ENCODE results near the gene ACP1.

The ACP1 gene

GRCh38 chr2:288758-289361 lies 24.1 kb downstream of the ACP1 start:
- H3K4me3 ChIP-seq (ENCODE audit: low read depth, low read length): peak overlapping the region; percentile 59
- TF ChIP-seq CTCF (conservative IDR thresholded peaks at IDR 0.05; ENCODE audit: low read depth, low read length): no peak
- DNase-seq (ENCODE audit: low read depth): no peak

GRCh38 chr2:289362-290089 lies 24.8 kb downstream of the ACP1 start:
- H3K4me3 ChIP-seq (ENCODE audit: low read depth, low read length): peak overlapping the region; percentile 59
- peak; percentile 18 for DNase-seq (ENCODE audit: low read depth)
- no peak for TF ChIP-seq CTCF (conservative IDR thresholded peaks at IDR 0.05; ENCODE audit: low read depth, low read length)

DNA sequence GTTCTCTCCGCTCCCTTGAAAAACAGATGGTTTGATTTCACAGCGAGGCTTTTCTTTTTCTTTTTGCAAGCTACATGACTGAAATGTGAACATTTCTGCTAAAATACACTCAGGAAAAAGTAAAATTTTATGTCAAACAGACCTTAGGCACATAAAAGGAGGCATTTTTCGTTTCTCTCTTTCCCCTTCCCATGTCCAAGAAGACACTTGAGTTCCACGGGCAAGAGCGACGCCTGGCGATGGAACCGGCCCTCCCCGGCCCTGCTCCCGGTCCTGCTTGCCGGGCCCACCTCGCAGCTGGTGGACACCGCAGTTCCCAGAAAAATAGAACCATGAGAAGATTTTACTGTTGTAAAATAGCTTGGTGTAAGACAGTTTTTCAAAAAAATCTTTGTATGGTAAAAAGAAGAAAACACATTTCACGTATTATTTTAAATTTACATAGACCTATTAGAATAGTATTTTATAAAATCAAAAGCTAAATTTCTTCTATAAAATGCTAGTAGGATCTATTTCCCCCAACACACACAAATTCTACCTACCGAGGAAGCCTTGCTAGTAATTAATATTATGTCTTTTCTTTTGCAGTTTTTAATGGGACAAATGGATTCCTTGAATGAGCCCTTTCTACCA lies 25.5 kb downstream of the ACP1 start:
- DNase-seq (ENCODE audit: low read depth): peak; percentile 89
- H3K4me3 ChIP-seq (ENCODE audit: low read depth, low read length): peak overlapping the region; percentile 59
- peak; percentile 91 for TF ChIP-seq CTCF (conservative IDR thresholded peaks at IDR 0.05; ENCODE audit: low read depth, low read length)

DNA sequence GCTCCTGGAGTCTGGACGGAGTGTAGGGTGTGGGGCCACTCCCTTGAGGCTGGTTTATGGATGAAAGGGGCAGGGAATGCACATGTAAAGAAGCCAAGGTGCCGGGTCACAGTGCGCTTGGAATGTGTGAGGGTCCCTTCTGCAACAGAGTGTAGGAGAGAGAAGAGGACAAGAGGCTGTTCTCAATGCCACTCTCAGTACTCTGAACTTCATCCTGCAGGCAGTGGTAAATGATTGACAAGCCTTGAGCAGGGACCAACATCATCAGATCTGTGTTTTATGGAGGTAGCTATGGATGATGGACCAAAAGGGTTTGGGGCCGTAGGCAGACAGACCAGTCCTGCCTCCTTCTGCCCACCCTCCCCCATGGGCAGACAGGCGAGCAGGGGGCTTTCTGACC lies 30.3 kb downstream of the ACP1 start:
- TF ChIP-seq CTCF (conservative IDR thresholded peaks at IDR 0.05; ENCODE audit: low read depth, low read length): no peak

GRCh38 chr2:296354-296753 lies 31.6 kb downstream of the ACP1 start:
- no peak for TF ChIP-seq CTCF (conservative IDR thresholded peaks at IDR 0.05; ENCODE audit: low read depth, low read length)
- H3K4me3 ChIP-seq (ENCODE audit: low read depth, low read length): no peak overlapping the region
- no peak for DNase-seq (ENCODE audit: low read depth)

More for the DNA sequence above, 30.3 kb downstream of the ACP1 start:
- H3K4me3 ChIP-seq (ENCODE audit: low read depth, low read length): no peak overlapping the region
- DNase-seq (ENCODE audit: low read depth): no peak

DNA sequence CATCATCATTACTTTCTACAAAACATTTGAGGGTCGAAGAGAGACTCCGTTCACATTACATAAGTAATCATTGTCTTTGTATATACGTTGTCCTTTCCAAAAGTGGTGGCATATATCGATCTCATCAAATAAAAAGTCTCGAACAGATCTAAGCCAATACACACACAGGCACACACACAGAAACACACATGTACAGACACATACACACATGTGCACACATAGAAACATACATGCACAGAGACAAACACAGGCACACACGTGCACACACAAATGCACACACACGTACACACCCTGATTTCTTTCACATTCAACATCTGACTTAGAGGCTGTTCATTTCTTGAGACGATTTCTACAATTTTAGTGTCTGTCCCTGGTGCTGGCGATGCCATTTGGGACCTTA lies 40.6 kb downstream of the ACP1 start:
- no peak for DNase-seq (ENCODE audit: low read depth)
- no peak for TF ChIP-seq CTCF (conservative IDR thresholded peaks at IDR 0.05; ENCODE audit: low read depth, low read length)
- no peak overlapping the region for H3K4me3 ChIP-seq (ENCODE audit: low read depth, low read length)

Data from choroid plexus epithelial cell (primary cell).